Epidermal melanocyte (primary cell): ENCODE measurements around the gene TSPAN9.

Source experiments
- DNase-seq: peaks from one replicate; pipeline ENCODE4 v3.0.0; 2011; ENCODE audit warnings: low spot score; ENCODE audit not compliant: insufficient read length

TSPAN9 gene

GRCh38 chr12:3326850-3327780 is 249.9 kb downstream of the TSPAN9 start:
- no peak for DNase-seq

GRCh38 chr12:3328081-3328480 is 250.9 kb downstream of the TSPAN9 start:
- DNase-seq, result no peak

- no peak for DNase-seq
Observed at GRCh38 chr12:3328571-3328970, 251.4 kb downstream of the TSPAN9 start.

- no peak for DNase-seq
Observed at GRCh38 chr12:3329361-3329760, 252.2 kb downstream of the TSPAN9 start.

- no peak for DNase-seq
Observed at GRCh38 chr12:3330976-3331510, 253.9 kb downstream of the TSPAN9 start.

- DNase-seq, result no peak
Observed at GRCh38 chr12:3332188-3332587, 255.0 kb downstream of the TSPAN9 start.

- no peak for DNase-seq
Observed at GRCh38 chr12:3333583-3333982, 256.4 kb downstream of the TSPAN9 start.

GRCh38 chr12:3333991-3334391 is 256.8 kb downstream of the TSPAN9 start:
- DNase-seq, result no peak

GRCh38 chr12:3335078-3335487 is 257.9 kb downstream of the TSPAN9 start:
- no peak for DNase-seq
